ENCODE measurements around the gene INAFM2. TPM values are rescaled to one million over a fixed set of nuclear protein-coding genes. Genes with fewer than 3 reads are reported as not detected.

INAFM2 gene
- total RNA-seq, 1 donor from 2014 or later = 40.0 TPM

DNA sequence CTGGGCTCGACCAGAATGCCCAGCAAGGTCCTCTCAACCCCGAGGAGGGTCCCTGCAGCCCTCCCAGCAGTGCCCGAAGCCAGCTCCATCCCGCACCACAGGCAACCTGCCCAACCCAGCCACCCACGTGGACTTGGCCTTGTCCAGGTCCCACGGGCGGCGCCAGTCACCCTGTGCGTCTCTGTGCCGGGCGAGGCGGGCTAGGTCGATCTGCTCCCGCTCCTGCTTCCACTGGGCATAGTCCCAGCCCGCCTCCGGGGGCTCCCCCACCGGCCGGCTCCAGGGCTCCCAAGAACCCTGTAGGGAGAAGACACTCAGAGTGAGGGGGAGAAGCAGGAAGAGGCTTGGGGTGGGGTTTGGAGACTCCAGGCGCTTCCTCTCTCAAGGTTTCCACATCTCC lies 14.1 kb downstream of the INAFM2 start:
- no peak for DNase-seq (ENCODE audit: low spot score)
- intact Hi-C loops (cut with DNase I) = loop anchor here (1.0 kb wide), 1 partner anchor 14 kb away; the partner anchor contains the start of gene INAFM2

DNA sequence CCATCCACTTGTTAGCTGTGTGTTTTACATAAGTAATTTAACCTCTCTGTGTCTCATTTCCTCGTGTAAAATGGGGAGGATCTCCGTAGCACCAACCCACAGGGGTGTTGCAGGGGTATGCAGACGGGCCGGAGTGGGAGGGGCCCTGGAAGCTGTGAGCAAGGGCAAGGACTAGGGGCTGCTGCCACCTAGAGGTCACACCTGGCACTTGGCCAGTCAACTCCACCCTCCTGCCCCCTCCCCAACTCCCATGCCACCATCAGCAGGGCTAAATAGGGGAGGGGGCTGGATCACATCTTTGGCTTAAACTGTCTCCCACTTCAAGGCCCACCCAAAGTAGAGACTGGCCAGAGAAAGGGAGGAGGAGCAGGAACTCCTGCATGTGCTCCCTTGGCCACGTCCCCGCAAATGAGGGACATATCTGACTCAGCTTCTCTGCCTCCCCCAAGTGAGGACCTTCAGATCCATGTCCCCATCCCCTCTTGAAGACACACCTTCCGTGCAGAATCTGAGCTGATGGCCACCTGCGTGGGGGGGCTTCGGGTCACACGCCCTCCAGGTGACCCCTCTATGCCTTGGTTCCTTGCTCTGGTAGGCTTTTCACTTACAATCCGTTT lies 14.7 kb downstream of the INAFM2 start:
- intact Hi-C loops (cut with DNase I) = no loop called here
- peak; percentile 91 for DNase-seq (ENCODE audit: low spot score)

DNA sequence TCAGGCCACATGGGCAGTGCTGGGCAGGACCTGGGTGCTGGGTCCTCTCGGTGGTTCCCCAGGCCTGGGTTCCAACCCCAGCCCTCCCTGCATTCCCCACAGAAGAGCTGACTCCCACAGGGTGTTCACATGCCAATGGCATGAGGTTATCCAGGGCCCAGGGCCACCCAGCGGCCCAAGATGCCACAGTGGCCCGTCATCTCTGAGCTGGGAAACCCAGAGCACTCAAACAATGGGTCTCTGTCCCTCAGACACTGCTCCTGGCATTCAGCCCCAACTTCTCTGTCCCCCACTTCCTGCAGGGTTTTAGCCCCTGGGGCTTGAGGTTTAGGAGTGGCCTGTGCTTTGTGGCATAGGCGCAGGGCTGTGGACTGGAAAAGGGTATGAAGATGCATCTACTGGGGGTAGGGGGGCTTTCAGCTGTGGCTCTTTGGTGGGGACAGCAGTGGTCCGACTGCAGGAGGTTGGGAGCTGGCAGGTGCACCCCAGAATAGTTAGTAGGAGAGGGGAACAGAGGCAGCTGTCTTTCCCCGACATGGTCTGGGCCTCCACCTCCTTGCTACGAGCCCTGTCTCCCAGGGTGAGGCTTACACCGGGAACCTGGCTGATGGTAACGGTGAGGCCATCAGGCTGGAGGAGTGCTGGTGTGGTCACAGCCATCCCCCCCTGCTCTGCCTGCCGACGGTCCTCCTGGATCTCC lies 15.6 kb downstream of the INAFM2 start:
- intact Hi-C loops (cut with DNase I) = no loop called here
- no peak for DNase-seq (ENCODE audit: low spot score)

DNA sequence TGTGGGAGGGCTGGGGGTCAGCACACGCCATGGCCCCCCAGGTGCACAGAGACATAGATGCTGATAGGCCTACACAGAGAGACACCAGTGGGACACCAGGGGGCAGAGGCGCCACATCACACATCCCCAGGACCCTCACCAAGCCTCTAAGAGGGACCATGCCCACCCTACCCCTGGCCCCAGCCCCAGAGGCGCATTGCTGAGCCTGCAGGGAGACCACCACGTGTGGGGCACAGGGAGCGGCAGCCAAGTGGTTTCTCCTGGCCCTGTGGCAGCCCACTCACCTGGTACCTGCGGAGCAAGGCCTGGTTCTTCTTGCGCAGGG lies 16.1 kb downstream of the INAFM2 start:
- intact Hi-C loops (cut with DNase I) = no loop called here
- DNase-seq (ENCODE audit: low spot score) = no peak

DNA sequence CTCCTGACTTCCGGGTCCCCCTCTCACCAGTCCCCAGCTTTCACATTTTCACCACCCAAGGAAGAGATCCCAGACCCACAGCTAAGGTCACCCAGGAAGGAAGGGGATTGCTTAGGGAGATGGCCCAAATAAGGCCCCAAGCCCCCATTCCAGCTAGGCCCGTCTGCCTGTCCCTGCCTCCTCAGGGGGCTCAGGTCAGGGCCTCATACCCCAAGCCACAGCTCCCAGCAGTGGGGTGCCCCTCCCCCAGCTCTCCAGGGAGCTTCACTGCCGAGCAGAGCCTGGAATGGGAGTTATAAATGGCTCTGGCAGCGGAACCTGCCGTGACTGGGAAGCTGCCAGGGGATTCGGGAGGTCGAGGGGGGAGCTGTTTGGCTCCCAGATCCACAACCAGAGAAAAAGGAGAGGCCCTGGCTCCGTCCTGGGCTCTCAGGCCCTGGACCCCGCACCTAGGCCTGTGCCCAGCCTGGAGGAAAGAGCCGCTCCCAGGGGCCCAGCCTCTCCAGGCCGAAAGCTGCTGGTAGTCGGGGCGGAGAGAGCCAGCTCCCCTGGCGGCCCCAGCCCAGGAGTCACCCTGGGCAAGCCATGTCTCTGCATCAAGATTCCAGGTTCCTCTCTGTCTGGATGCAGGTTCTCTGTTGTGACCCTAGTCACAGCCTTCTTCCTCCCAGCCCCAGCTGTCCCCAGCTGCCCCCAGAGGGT lies 16.7 kb downstream of the INAFM2 start:
- intact Hi-C loops (cut with DNase I) = loop anchor here (1.0 to 2.0 kb wide), 2 partner anchors 27 to 81 kb away; no protein-coding TSS in a partner anchor
- peak; percentile 92 for DNase-seq (ENCODE audit: low spot score)

DNA sequence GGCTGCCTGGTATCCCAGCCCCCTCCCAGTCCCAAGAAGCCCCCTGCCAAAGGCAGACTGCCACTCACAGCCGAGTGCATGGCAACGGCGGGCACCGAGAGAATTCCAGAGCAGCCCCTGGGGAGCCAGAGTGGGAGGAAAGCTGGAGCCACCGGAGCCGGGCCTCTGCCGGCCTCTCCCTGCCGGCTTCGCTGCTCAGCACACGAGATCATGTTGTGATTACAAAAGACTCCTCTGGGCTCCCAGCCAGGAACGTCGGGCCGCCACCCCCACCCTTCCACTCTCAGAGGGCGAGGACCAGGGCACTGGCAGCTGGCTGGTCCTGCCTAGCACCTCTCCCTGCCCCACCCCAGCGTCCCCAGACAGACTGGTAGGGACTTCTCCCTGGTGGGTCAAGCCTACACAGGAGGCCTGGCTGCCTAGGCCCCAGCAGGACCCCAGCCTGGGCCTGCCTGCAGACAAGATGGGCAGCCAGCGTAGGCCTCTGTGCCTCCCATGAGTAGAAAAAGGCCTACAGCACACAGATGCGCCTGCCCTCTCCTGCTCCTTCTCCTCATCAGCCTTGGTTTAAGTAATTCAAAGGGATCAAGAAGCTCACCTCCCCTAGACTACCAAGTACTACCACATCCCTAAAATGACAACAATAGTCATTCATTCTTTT lies 17.4 kb downstream of the INAFM2 start, which contains the start of gene CCDC9B:
TSS of gene CCDC9B (minus strand) at position 200 of the 661 bp plus-strand sequence. CDS start at position 80, 120 bp downstream.
- peak; percentile 95 for DNase-seq (ENCODE audit: low spot score)
- intact Hi-C loops (cut with DNase I) = loop anchor here (1.0 to 2.0 kb wide), 2 partner anchors 26 to 80 kb away; no protein-coding TSS in a partner anchor

DNA sequence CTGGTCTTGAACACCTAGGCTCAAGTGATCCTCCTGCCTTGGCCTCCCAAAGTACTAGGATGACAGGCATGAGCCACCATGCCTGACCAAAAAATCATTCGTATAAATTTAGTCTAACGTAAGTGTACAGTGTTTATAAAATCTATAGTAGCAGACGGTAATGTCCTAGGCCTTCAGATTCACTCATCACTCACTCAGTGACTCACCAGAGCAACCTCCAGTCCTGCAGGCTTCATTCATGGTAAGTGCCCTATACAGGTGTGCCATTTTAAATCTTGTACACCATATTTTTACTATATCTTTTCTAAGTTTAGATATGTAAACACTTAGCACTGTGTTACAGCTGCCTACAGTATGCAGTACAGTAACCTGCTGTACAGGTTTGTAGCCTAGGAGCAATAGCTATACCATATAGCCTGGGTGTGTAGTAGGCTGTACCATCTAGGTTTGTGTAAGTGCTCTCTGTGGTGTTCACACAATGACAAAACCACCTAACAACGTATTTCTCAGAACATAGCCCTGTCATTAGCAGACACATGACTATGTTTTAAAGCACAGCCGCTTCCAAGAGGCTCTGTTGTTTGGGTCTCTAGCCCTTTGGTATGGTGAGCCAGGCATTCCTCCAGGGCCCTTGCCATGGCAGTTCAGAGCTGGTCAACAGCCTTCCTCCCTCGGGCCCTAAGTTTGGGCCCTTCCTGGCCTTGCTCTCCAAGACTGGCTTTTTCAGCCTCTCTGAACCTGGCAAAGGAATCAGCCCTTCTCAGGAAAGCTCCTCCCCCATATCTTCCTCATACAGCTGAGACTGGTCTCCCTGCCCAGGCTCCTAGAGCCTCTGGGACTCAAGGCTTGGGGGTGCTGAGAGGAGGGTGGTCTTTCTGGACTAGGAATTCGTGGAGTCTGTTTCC lies 19.2 kb downstream of the INAFM2 start:
- intact Hi-C loops (cut with DNase I) = no loop called here
- DNase-seq (ENCODE audit: low spot score) = no peak

DNA sequence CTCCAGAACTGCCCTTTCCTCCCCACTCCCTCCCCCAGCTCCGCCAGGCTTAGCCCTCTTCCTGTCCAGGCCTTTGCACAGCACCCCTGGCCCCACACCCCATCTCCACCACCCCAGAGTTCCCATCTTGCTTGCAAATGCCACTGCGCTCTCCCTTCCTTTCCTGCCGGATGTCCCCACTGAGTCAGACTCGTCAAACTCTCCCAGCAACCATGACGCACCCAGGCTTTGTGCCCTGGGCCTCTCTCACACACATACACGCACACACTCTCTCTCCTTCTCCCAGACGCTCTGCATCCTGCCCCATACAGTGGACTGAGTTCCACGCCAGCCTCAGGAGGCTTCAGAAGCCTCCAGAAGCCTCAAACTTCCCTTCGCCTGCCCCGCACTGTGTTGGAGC lies 20.0 kb downstream of the INAFM2 start:
- intact Hi-C loops (cut with DNase I) = no loop called here

DNA sequence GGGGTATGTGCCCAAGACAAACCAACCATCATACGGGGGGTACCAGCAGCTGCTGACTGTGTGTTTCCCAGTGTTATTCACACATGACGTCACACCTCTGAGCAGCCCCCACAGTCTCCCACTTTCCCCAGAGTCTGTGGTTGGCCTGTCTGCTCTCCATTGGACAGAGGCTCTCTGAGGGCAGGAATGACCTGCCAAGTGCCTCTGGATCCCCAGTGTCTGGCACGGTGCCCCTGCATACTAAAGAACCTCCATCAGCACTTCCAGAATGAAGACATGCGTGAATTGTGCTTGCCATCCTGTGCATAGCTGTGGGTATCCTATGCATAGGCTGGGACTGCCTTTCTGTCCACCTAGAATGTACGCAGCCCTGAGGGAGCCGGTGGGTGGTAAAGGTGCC lies 20.7 kb downstream of the INAFM2 start:
- no peak for DNase-seq (ENCODE audit: low spot score)
- intact Hi-C loops (cut with DNase I) = no loop called here

More for the DNA sequence above, 20.0 kb downstream of the INAFM2 start:
- DNase-seq (ENCODE audit: low spot score) = no peak

DNA sequence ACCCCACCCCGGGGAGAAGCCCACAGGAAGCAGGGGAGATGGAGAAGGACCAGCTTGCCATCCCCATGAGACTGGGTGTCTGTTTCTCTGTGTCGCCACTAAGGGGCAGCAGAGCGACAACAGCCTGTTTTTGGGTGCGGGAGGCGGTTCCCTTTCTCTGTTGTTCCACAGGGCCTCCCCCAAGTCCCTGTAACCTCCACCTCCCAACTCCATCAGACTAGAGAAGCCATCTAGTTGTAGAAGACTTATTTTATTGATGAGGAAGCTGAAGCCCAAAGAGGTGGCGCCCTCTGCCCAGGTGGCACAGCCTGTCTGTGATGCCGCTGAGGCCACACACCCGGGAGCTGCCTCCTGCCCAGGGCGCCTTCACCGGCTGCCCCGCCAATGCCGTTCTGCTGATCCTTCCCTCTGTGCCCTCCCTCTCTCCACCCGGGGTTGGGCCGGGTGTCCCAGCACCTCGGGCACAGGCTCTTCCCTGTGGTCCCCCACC lies 21.2 kb downstream of the INAFM2 start:
- peak; percentile 90 for DNase-seq (ENCODE audit: low spot score)
- intact Hi-C loops (cut with DNase I) = no loop called here

DNA sequence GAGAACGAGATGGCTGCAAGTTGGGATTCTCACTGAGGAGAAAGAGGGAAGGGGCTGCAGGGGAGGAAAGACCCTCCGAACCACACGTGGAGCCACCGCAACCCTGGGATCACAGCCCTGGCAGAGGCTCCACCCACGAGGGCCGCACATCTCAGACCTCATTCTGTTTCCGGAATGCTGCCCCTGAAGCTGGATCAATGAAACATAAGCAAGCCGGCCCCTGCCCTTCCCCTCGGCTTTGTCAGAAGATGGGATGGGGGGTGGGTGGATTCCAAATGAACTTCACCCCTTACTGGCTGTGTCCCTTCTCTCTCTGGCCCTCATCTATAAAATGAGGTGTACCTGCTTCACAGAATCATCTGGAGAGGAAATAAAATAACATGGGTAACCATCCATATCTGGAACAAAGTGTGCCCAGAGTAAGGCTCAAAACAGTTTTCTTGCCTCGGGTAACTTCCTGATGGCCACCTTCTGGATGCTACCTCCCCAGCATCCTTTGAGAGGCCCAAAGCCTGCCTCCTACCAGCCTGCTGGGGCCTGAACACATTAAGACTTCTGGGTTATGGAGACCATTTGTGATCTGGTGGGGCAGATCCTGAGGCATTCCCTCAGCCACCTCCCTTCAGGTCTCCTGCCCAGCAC lies 21.9 kb downstream of the INAFM2 start:
- intact Hi-C loops (cut with DNase I) = no loop called here
- DNase-seq (ENCODE audit: low spot score) = no peak

DNA sequence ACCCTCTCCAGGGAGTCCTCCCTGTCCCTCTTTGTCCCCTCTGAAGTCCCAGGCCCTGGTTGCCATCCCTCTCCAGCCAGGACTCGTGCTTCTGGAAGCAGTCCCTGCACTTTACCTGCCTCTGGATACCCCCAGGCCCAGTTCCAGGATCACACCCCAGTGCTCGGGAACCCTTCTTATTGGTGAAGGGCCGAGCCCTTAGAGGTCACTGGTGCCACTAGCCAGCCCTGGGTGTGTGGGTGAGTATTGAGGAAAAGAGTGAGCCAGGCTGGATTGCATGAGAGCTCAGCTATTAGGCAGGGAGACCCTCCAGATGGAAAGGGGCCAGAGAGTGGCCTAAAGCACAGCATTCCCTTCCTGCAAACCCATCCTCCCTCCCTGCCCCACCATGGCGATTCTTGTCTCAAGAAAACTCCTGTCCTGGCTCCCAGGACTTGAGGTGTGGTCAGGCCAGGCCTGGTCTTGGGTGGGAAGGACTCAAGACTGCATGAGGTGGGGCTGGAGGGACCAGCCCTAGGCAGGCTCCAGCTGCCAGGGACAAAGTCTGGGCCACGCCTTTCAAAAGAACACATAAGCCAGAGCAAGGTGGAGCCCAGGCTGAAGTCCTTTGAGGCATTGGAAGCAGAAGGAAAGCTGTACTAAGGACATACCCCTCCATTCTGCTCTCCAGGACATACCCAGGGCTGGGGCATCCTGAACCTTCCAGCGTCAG lies 22.5 kb downstream of the INAFM2 start:
- intact Hi-C loops (cut with DNase I) = no loop called here
- no peak for DNase-seq (ENCODE audit: low spot score)

DNA sequence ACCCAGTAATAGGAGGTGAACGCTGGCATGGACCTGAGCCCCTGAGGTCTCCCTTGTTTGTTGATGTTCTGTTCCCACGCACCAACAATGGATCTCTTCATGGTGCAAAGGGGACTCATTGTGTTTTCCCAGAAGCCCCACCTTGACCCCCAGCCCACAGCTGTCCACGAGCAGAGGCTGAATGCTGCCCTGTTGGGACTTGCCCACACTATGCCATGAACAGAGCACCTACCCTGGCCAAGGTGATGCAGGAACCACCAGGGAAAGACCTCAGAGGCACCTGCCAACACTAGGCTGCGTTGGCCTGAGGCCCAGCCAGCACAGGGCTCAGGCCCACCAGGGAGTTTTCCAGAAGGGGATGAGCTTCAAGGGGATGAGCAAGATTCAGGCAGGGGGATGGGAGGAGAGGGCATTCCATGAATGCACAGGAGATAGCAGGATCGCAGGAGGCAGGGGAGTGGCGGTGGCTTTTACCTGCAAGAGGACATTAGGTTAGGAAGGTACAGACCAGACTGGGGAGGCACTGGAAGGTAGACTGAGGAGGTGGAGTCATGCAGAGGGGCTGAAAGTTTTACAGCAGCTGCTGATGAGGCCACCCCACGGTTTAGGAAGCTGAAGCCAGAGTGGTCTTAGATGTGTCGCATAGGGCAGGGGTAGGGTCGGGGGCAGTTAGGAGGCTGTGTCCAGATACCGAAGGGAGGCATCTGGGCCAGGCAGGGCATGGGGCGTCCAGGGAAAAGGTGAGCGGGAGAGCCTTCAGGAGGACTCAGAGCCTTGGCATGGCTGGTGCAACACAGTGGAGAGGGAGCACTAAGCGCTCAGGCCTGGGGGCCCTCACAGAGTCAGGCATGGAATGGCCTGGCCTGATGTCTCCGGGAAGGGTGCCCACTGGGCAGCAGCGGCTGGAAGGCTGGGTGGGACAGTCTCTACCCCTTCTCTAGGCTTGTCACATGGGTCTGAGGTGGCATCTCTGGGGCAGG lies 23.4 kb downstream of the INAFM2 start:
- DNase-seq (ENCODE audit: low spot score) = no peak
- intact Hi-C loops (cut with DNase I) = no loop called here

DNA sequence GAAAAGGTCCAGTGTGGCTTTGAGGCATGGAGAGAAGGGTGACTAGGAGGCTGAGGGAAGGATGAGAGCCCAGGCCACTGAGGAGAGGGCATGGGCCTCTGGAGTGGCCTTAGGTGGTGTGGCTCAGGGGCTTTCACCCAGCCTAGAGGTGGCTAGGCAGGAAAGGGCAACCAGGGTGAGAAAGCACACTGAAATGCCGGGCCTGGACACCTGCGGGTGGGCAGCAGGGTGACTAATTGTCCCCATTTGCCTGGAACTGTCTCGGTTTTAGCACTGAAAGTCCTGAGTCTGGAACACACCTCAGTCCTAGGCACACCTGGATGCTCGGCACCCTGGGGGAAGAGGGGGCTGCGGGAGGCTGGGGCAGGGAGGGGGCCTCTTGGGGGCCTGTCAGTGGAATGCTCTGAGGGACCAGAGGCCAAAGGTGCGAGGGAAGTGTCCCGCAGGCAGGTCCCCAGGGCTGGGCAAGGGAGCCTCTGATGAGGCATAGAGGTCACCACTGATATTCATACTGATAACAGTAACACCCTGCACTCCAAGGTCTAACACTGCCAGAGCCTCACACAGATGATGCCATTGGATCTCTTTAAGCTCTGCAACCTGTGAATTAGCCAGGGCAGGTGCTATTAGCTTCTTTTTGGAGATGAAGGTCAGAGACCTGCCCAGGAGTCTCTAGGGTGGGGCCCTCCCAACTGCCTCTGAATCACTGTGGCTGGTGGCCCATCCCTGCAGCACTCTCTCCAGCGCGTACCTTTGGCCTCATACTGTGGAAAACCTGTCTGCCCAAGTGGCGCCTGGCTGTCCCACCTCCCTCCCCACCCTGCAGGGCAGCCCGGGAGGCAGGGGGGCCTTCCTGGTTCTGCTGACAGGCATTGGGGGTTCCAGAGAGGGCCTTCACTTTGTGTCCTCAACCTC lies 24.3 kb downstream of the INAFM2 start:
- no peak for DNase-seq (ENCODE audit: low spot score)
- intact Hi-C loops (cut with DNase I) = no loop called here

DNA sequence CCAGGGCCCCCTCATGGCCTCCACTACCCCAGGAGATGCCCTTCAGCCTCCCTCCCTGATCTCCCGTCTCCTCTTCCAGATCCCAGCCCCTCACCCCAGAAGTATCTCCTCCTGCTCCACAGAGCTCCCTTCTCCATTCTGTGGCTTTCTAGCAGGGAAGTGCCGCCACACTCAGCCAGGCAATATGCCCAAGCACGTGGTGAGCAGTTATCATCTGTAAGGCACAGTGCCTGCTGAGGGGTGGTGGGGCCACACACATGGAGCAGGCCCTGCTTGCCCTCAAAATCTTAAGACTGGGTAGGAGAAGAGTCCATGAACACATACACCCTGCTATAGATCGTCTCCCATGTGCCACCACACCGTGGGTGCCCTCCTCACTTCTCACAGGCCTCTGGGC lies 25.0 kb downstream of the INAFM2 start:
- no peak for DNase-seq (ENCODE audit: low spot score)
- intact Hi-C loops (cut with DNase I) = no loop called here

DNA sequence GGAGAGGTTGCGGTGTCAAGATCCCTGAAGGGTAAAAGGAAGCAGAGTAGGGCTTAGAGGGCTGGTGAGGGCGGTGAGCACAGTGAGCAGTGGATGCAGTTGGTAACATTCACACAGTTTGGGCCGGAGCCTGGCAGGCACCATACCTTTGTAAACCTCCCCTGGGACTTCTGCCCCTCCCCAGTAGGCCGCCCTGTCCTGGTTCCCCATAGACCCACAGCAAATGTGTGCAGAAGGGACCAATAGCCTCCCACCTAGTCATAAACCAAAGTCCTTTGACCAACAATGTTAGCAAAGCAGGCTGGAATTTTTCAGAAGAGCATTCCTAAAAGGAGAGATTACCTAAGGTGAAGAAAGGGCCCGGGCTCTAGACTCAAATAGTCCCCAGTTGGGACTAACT lies 25.7 kb downstream of the INAFM2 start:
- no peak for DNase-seq (ENCODE audit: low spot score)
- intact Hi-C loops (cut with DNase I) = no loop called here
